GM21381 (cell line): ENCODE data around the gene RAB1A.

ENCODE experiments used
- ATAC-seq: cut with Tn5 transposase; IDR thresholded peaks from one replicate; pipeline ENCODE4 v1.9.1; 2021; ENCODE audit warnings: mild to moderate bottlenecking, moderate library complexity; ENCODE audit not compliant: unreplicated experiment

Gene RAB1A

DNA sequence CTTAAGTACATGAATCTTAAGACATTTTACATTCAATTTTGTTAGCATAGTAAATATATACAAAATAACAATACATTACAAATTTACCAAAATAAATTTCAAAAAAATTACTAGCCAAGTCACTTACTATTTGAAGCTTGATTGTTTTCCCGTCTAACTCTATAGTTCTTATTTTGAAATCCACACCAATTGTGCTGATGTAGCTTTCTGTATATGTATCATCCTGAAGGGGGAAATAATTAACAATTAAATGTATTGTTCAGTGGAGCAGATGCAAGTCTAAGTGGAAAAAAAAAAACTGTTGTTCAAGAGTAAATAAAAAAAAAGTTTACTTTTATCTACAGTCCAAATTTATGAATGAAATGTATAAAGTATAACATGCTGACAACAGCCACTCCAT, 32.1 kb downstream of the RAB1A start:
- ATAC-seq, result no peak

DNA sequence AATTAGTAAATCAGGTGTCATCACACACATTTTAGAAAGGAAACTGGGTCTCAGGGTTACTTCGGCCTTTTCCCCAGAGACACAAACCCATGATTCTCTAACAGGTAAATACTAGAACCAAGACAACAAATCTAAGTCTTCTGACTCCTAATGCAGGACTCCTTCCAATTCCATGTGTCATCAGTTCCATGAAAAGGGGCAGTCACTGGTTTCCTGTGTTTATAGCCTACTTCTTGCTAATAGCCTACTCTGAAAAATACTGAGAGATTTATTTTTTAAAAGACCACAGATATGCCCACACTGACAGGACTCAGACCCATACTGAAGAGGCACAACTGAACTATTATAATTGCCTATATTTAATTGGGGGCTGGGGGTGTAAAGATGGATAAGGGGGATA, 33.0 kb downstream of the RAB1A start:
- no peak for ATAC-seq

DNA sequence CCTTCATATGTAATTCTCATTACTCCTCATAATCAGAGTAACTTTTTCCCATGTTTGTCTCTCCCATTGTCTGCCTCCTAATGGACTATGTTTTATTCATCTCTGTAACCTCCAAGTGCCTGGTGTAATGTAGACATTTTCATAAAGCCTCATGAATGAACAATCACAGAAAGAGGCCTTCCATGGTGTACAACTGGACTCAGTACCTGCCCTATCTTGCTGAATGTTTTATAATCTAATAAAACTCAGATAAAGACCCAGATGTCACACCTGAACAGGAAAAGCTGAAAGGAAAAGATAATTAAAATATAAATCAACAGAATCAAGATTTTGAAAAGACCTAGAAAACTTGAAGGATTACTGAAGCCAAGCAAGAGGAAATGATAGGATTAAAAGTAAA, 36.7 kb downstream of the RAB1A start:
- no peak for ATAC-seq

DNA sequence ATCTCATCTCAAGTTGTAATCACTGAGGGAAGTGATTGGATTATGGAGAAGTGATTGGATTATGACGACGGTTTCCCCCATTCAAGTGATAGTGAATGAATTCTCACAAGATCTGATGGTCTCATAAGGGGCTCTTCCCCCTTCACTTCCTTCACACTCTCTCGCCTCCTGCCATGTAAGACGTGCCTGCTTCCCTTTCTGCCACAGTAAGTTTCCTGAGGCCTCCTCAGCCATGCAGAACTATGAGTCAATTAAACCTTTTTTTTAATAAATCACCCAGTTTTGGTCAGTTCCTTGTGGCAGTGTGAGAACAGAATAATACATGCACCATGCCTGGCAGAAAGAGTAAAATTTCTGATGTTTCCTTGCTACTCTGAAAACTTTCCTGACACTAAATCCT, 37.1 kb downstream of the RAB1A start:
- no peak for ATAC-seq

DNA sequence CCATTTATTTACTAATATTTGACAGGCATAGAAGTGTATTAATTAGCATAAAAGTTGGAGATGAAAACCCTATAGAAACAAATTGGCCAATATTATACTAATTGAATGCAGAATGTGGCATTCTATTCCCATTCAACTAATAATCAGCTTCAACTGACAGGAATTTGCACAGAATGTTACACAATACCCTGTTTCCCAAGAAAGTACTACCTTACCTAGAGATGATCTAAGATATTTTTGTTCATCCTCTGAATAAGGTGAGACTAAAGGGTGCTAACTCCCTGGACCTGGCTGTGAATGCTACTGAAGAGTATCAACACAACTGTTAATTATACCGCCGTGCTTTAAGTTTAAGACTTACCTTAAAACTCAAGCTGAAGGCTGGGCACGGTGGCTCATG, 44.8 kb downstream of the RAB1A start:
- ATAC-seq, result no peak

DNA sequence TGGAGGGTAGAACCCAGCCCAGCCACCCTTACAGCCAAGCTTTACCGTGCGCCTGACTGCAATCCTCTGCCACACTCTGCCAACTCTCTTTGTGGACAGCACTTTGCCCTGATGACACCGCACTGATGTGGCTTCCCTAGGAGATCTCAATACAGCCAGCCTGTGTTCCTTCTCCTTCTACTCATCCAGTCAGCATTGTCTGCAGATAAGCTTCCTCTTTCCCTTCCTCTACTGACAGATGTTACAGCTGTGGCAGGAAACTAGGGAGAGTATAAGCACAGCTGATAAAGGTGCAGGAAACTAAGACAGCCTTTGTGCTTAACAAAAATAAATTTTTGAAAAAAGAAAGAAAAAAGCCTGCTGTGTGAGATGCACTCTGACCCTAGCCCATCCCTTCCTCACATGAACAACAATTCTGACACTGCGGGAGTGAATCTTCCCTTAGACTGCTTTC, 48.6 kb downstream of the RAB1A start:
- no peak for ATAC-seq

DNA sequence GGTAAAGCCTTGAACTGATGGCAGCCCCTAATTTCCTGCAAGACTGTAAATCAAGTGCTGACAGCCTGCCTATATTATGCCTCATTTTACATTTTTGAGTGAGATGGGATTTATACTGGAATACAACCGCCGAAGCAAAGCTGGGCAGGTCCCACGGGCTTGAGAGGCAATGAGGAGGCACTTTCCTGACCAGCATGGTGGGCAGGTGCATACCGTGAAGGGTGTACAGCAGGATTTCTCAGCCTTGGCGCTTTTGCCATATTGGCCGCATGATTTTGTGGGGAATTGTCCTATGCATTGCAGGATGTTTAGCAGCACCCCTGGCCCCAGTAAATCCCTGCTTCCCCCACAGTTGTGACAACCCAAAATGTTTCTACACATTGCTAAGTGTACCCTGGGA, 50.9 kb downstream of the RAB1A start:
- ATAC-seq, result no peak

DNA sequence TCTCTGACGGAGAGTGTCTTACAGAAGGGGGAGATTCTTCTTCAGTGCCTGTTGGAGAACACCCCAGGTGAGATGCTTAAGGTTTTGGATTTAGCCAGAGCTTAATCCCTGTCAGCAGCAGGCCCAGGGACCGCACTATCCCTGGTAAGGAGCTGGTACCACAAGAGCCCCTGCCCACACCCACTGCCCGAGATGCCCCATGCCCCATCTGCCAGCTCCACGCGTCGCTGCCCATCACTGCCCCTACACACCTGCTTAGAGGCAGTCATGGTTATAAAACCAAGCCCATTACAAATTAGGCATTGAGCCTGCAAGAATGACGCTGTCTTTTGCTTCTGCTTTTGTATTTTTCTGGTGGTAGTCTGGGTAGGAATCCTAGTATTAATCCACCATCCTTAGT, 52.0 kb downstream of the RAB1A start:
- no peak for ATAC-seq

DNA sequence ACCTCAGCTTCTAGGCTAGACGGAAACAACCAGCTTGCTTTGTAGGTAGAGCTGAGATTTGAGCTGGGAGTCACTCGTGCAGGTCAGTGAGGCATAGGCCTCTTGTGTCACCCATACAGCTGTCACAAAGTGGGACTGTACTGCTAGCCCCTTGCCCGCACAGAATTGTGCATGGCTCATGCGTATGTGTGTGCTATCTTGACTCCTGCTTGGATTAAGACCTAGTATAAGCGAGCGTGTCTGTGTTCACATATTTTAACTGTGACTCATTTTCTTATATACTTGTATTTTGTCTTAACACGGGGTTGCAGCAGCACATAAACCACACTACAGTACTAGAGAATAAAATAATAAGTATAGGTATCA, 53.6 kb downstream of the RAB1A start:
- ATAC-seq, result no peak

DNA sequence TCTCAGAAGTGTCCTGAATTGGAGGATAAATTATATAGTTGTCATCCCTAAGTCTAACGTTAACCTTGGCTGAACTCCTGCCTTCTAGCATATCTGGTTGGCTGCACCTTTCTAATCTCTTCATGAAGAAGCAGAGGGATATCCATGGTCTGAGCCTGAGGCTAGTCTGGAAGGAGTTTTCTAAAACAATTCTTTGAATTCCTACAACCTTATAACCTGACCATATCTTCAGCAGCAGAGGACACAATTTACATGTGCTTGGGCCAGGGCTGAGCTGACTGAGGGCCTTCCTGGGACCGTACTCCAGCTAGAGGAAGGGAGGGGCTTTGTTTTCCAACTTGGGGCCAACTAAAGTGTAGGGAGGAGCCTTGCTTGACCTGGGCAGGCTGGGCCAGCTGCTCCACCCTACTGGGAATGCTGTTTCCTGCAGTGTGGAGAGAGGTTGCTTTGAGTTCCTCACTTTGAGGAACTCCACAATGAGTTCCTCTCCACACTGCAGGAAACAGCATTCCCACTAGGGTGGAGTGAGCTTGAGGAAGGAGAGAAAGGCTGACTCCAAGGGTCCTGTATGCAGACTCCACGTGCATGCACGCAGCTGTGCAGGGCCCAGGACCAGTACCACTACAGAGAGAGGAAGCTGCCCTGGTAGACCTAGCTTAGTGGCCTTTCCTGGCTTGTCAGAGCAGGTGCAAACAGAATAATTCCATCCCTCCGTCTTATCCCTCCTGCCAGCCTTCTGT, 54.1 kb downstream of the RAB1A start:
- no peak for ATAC-seq

DNA sequence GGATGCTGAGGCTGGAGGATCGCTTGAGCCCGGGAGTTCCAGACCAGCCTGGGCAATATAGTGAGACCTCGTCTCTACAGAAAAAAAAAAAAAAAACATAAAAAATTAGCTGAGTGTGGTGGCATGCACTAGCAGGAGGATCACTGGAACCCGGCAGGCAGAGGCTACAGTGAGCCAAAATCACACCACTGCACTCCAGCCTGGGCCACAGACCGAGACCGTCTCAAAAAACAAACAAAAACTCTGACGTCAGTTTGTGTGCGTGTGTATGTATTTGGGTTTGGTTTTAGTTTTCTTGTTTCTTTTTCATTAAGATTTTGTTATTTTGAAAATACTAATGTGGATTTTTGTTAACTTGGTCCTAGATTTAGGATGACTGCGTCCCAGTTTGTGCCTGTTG, 54.7 kb downstream of the RAB1A start:
- ATAC-seq, result no peak

DNA sequence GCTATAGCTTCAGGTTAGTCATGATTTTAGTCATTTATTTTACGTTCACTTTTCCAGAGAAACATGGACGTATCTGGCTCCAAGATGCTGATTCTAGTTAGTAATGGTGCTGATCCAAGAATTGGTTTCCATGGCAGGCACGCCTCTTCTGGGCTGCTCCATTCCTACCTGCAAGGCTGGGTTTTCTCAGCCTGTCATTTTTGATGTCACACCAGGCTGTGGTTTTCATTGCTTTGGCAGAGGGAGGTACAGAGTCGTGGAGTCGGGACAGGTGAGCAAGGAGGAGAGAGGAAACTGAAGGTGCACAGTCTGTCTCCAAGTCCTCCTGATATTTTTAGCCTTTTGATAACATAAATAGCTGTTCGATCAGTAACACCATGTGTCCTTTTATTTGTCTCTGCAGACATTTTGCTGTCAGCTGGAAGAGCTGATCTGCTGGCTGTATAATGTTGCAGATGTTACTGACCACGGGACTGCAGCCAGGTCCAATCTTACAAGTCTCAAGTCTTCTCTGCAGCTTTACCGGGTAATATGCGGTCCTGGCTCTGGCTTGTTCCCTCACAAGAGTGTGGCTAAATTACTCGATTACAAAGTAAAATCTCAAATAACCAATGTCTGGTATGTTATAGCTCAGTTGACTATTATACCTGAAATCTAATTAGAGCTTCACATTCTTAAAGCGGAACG, 55.9 kb downstream of the RAB1A start:
- no peak for ATAC-seq

DNA sequence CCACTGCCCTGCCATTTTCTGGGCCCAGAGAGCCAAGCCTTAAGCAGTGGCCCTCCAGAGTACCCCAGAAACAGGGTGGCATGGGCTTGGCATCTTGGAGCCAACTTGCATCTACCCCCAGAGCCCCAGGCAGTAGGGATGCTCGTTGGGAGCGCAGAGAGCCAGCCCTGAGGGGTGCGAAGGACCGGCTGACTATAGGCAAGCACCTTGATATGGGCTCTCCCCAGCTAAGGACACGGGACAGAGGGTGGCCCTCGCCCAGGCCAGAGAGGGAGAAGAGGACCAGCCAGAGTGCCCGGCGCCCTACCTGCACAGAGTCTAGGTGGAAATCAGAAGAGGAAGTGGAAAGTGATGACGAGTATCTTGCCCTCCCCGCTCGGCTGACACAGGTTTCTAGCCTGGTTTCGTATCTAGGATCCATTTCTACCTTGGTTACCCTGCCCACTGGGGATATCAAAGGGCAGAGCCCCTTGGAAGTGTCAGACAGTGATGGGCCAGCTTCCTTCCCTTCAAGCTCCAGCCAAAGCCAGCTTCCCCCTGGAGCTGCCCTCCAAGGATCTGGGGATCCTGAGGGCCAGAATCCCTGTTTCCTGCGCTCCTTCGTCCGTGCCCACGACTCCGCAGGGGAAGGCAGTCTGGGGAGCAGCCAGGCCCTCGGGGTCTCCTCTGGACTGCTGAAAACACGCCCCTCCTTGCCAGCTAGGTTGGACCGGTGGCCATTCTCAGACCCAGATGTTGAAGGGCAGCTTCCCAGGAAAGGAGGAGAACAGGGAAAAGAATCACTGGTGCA, 57.5 kb downstream of the RAB1A start:
- ATAC-seq, result peak; percentile 62

DNA sequence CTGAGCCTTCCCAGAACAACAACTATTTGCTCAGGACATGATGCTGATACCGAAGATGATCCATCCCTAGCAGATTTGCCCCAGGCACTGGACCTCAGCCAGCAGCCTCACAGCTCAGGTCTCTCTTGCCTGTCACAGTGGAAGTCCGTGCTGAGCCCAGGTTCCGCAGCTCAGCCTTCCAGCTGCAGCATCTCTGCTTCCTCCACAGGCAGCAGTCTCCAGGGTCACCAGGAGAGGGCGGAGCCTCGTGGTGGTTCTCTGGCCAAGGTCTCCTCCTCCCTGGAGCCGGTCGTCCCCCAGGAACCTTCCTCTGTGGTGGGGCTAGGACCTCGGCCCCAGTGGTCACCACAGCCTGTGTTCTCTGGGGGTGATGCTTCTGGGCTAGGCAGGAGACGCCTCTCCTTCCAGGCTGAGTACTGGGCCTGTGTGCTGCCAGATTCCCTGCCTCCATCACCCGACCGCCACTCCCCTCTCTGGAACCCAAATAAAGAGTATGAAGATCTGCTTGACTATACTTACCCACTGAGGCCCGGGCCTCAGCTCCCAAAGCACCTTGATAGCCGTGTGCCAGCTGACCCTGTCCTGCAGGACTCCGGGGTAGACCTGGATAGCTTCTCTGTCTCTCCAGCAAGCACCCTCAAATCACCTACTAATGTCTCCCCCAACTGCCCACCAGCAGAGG, 58.3 kb downstream of the RAB1A start:
- ATAC-seq, result no peak

DNA sequence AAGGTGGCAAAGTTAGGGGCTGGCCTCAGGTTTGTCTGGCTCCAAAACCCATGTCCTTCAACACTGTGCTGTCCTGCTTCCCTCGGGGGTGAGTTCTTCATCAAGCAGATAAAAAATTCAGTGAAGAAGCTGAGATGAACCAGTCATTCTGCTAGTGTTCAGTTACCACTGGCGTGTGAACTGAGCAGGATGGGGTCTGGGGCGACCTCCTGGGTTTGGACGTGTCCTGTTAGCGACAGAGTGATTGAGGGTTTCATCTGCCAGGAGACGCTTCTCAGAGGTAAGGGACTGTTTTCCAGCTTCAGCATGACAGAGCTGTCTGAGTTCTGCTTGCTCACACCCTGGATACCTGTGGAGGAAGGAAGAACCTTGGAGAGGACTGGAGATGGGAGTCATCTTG, 59.0 kb downstream of the RAB1A start:
- ATAC-seq, result no peak

DNA sequence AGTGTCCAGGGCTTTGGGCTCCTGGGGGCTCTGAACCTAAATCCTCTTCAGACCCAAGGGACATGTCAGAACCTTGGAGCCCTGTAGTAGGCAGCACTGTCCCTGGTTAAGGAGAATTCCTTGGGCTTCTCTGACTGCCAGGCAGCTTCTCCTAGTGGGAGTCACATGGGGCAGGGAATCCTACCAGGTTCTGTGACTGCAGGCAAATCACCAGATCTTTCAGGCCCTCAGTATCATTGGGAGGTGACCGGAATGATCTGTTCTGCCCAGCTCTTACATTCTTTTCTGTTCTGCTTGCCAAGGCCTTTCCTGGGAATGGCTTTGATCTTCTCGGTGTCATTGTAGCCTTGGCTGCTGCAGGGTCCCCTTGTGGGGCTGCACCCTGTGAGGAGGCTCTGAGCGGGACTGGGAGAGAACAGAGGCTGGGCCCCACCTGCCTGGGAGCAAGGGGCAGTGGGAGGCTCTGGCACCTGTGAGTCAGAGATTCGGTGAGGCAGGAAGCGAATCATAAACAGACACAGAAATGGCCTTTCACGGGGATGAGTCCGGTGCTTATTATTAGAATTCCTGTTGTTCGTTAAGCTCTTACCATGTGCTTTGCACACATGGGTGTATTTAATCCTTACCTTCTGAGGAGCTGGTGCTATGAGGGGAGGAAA, 59.6 kb downstream of the RAB1A start:
- no peak for ATAC-seq

DNA sequence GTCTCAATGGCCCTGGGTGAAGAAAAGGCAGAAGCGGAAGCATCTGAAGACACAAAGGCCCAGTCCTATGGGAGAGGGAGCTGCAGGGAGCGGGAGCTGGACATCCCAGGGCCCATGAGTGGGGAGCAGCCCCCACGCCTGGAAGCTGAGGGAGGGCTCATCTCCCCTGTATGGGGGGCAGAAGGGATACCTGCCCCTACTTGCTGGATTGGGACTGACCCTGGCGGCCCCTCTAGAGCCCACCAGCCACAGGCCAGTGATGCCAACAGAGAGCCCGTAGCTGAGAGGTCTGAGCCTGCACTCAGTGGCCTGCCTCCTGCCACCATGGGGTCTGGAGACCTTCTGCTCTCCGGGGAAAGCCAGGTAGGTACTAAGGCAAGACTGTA, 60.5 kb downstream of the RAB1A start:
- no peak for ATAC-seq

DNA sequence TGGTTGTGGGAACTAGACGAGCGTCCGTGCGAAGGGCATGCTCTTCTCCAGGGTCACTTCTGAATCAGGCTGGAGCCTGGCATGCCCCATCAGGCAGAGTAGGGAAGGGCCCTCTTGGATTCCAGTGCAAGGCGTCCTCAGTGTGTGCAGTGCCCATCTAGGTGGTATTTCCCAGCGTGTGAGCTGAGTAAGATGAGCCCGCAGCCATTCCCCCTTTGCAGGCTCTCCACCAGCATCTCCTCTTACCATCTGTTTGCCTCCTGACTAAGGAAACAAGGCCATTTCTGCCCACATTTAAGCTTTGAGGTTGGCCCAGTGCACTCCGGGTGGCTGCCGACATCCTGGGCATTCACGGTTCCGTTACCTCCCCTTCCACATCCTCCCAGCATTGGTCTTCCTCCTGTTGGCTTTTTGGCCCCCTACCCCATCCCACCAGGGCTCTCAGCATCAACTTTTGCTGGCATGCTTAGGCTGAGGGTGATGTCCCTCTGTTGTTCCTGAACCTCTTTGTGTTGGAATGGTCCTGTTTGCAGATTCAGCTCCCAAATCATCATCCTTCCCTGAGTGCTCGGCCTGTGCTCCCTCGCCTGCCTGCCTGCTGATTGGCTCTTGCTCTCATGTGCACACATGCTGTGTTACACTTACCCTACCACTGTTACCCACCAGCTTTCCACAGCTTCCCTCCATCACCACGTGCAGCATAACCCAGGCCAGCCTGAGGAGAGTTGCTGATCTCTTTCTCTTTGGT, 61.9 kb downstream of the RAB1A start:
- no peak for ATAC-seq

DNA sequence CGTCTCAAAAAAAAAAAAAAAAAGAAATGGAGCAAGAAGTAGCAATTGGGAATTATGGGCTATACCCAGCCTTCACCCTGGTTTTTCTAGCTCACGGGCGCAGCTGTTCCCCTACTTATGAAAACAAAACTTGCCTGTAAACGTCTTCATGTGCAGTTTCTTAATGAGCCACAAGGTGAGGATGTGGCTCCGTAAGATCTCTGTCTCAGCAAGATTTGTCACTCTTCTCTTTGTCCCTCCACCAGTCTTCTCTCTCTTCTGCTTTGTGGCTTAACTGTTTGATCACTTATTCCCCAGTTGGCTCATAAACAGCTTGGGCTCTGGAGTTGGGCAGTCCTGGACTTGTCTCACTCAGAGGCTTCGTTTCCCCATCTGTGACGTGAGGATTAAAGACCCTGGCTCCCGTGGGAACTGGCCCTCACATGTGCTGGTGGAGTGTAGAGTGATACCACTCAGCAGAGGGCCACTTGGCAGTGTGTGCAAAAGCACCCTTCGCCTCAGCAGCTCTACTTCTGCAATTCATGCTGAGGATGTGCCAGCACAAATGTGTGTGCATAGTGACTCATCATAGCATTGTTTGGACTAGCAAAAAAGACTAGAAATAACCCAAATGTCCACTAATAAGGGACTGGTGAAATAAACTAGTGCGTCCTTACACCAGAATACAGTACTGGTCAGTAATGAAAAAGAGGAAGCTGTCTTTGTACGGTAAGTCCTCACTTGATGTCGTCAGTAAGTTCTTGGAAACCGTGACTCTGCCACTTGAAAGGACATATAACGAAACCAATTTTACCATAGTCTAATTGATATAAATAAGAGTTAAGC, 65.0 kb downstream of the RAB1A start:
- ATAC-seq, result peak; percentile 77
